Stimulated activated CD8-positive, alpha-beta memory T cell treated with anti-CD3 and anti-CD28 coated beads, Interleukin-4, amount 100 ng/mL, for 24 hours (primary cell): ENCODE data around the gene MKNK2.
"Not testable (repeated sequence)": the region's sequence is repeated elsewhere in the genome, so short reads cannot be mapped to it uniquely, and the experiment has no call there.

ENCODE experiments used
- DNase-seq: peaks from one replicate; pipeline ENCODE4 v3.0.0-alpha.2; 2020; ENCODE audit warnings: low read depth

The MKNK2 gene

GRCh38 chr19:1991018-1991913 is 59.8 kb downstream of the MKNK2 start:
- no peak for DNase-seq

GRCh38 chr19:1990230-1991017 is 60.6 kb downstream of the MKNK2 start:
- no peak for DNase-seq

GRCh38 chr19:1989513-1990229 is 61.4 kb downstream of the MKNK2 start:
- no peak for DNase-seq

- DNase-seq = not testable (repeated sequence)
Measured at GRCh38 chr19:1988464-1988863, 62.6 kb downstream of the MKNK2 start.
